Panc1 (cell line): ENCODE results near the gene FCAMR. TPM values are rescaled to one million over a fixed set of nuclear protein-coding genes. Genes with fewer than 3 reads are reported as not detected.

ENCODE experiments used
- ATAC-seq: fragments of 200-7000 bp; cut with Tn5 transposase; 2 replicates; pipeline ENCODE4 v1.9.1; 2020; ENCODE audit warnings: mild to moderate bottlenecking, moderate library complexity
- BruUV-seq: library from RNA; stranded (reverse); fragments of 400-500 nt; replicated peaks from 2 replicates; lab custom pipeline; 2021; lab: Mats Ljungman, UMichigan
- CTCF ChIA-PET: fragments of 300-600 bp; sonication (Branson Sonifier 250); formaldehyde crosslinking; loops from one replicate; lab custom pipeline; 2022; ENCODE audit warnings: antibody characterized with exemption; lab: Charles Lee
- POLR2A ChIA-PET: fragments of 300-600 bp; sonication (Branson Sonifier 250); formaldehyde crosslinking; loops from one replicate; lab custom pipeline; 2022; ENCODE audit warnings: antibody characterized with exemption; lab: Charles Lee
- DNase-seq: peaks from one replicate; pipeline ENCODE4 v3.0.0-alpha.2; 2010; ENCODE audit warnings: low read depth, low spot score
- H3K27ac ChIP-seq: 2 replicates; pipeline ENCODE4 v1.5.1; 2011; ENCODE audit warnings: mild to moderate bottlenecking, low read length, inconsistent platforms
- H3K27me3 ChIP-seq: fragments of 200-500 bp; sonication (Bioruptor generic); 2 replicates; pipeline ENCODE4 v1.6.0; 2014; ENCODE audit warnings: low read length, inconsistent platforms; ENCODE audit not compliant: control insufficient read depth, insufficient read depth
- H3K36me3 ChIP-seq: fragments of 200-500 bp; sonication (Bioruptor generic); 2 replicates; pipeline ENCODE4 v1.5.1; 2014; ENCODE audit warnings: inconsistent platforms, mild to moderate bottlenecking, low read length, moderate library complexity; ENCODE audit not compliant: control insufficient read depth, insufficient read depth
- H3K4me1 ChIP-seq: 2 replicates; pipeline ENCODE4 v1.5.1; 2011; ENCODE audit warnings: inconsistent platforms, mild to moderate bottlenecking, low read length, moderate library complexity; ENCODE audit not compliant: control insufficient read depth, insufficient read depth
- H3K4me3 ChIP-seq, 2 experiments: 2 replicates each; pipeline ENCODE4 v1.5.1; 2011 to 2012; ENCODE audit warnings: low read depth in 2 of 2, low read length in 2 of 2, mild to moderate bottlenecking in 2 of 2, inconsistent platforms in 1 of 2, moderate library complexity in 1 of 2
- H3K9me3 ChIP-seq: fragments of 200-500 bp; sonication (Bioruptor generic); 2 replicates; pipeline ENCODE4 v1.5.1; 2014; ENCODE audit warnings: low read depth, mild to moderate bottlenecking, inconsistent platforms, low read length, moderate library complexity; ENCODE audit not compliant: control insufficient read depth, insufficient read depth
- CTCF ChIP-seq: fragments of 450-650 bp; IDR thresholded peaks from 2 replicates; pipeline ENCODE4 v1.5.1; 2017; ENCODE audit warnings: mild to moderate bottlenecking
- POLR2AphosphoS5 ChIP-seq: IDR thresholded peaks from 2 replicates; pipeline ENCODE4 v1.6.1; 2012; ENCODE audit warnings: mild to moderate bottlenecking, low read depth, low read length, moderate library complexity
- REST ChIP-seq, 2 experiments: IDR thresholded peaks; 2 replicates each; pipeline ENCODE4 v1.6.1; 2011 to 2012; ENCODE audit warnings: low read depth in 2 of 2, control low read depth in 1 of 2, low read length in 1 of 2, mild to moderate bottlenecking in 1 of 2, moderate library complexity in 1 of 2; ENCODE audit not compliant: insufficient read depth in 1 of 2
- SIN3A ChIP-seq: IDR thresholded peaks from 2 replicates; pipeline ENCODE4 v1.6.1; 2012; ENCODE audit warnings: low read depth, mild to moderate bottlenecking, low read length, moderate library complexity, borderline replicate concordance; ENCODE audit not compliant: insufficient read depth
- TCF7L2 ChIP-seq: IDR thresholded peaks from 2 replicates; pipeline ENCODE4 v1.6.1; 2011; ENCODE audit warnings: mild to moderate bottlenecking, low read depth, low read length, inconsistent platforms
- in situ Hi-C: cut with HindIII; loops from 2 replicates; pipeline ENCODE4 v1.10.0; 2016; ENCODE audit warnings: low sequenced_read_pairs, low pct_unique_long_range_greater_than_20kb
- intact Hi-C: fragments of 100-400 bp; cut with micrococcal nuclease; formaldehyde crosslinking; loops from one replicate; pipeline ENCODE4 v1.10.0; 2022; ENCODE audit not compliant: unreplicated experiment
- total RNA-seq: library from RNA; stranded (reverse); gene quantifications from one replicate; pipeline ENCODE4 v1.2.1, GENCODE V29; 2021; ENCODE audit not compliant: unreplicated experiment

FCAMR gene
- total RNA-seq, 1 experiment from 2014 or later, result not detected

- Histone ChIP-seq H3K4me1 (no peaks in the 10 kb centered on the region), H3K27me3 (no peaks in the 10 kb centered on the region), H3K9me3 (no peaks in the 10 kb centered on the region), H3K4me3 (no peak overlapping the region), H3K27ac (no peak overlapping the region), H3K36me3 (no peaks in the 10 kb centered on the region)
- BruUV-seq, result no TSS peak
- no peak for ATAC-seq
- DNase-seq, result no peak
- in situ Hi-C loops, result no loop called here
- ChIA-PET POLR2A (no interaction called here), CTCF (no interaction called here)
- intact Hi-C loops, result no loop called here
- TF ChIP-seq POLR2AphosphoS5, result no peak
- TF ChIP-seq REST (IDR thresholded peaks at IDR 0.05; ENCODE audit: insufficient read depth in 1 of 2, low read depth in 2 of 2, low read length in 1 of 2), result no peak
- TF ChIP-seq SIN3A, result no peak
- TF ChIP-seq TCF7L2, result no peak
- no peak for TF ChIP-seq CTCF
Observed at GRCh38 chr1:206929524-206929923, 40.7 kb downstream of the FCAMR start.

GRCh38 chr1:206926286-206926685 is 44.0 kb downstream of the FCAMR start:
- Histone ChIP-seq H3K27ac (no peak overlapping the region), H3K27me3 (no peaks in the 10 kb centered on the region), H3K4me1 (no peaks in the 10 kb centered on the region), H3K4me3 (no peak overlapping the region), H3K36me3 (no peaks in the 10 kb centered on the region), H3K9me3 (no peaks in the 10 kb centered on the region)
- ChIA-PET CTCF (interaction anchor here (0.6 to 0.7 kb wide), 2 partner anchors 77 to 286 kb away, joined by 3 to 8 read pairs; no protein-coding TSS in a partner anchor), POLR2A (no interaction called here)
- BruUV-seq, result no TSS peak
- TF ChIP-seq POLR2AphosphoS5 (no peak), SIN3A (no peak), REST (IDR thresholded peaks at IDR 0.05; ENCODE audit: insufficient read depth in 1 of 2, low read depth in 2 of 2, low read length in 1 of 2) (no peak), TCF7L2 (no peak)
- DNase-seq (no peak), ATAC-seq (no peak)
- intact Hi-C loops, result no loop called here
- in situ Hi-C loops, result no loop called here
